ENCODE measurements around the gene MX2.
"Not testable (repeated sequence)": the region's sequence is repeated elsewhere in the genome, so short reads cannot be mapped to it uniquely, and the experiment has no call there.

MX2 gene

GRCh38 chr21:41387824-41388223 lies 26.0 kb downstream of the MX2 start:
- DNase-seq = no peak

GRCh38 chr21:41388259-41388658 lies 26.4 kb downstream of the MX2 start:
- no peak for DNase-seq

GRCh38 chr21:41390043-41390639 lies 28.3 kb downstream of the MX2 start:
- DNase-seq = no peak

GRCh38 chr21:41393876-41394465 lies 32.1 kb downstream of the MX2 start:
- DNase-seq = no peak

DNA sequence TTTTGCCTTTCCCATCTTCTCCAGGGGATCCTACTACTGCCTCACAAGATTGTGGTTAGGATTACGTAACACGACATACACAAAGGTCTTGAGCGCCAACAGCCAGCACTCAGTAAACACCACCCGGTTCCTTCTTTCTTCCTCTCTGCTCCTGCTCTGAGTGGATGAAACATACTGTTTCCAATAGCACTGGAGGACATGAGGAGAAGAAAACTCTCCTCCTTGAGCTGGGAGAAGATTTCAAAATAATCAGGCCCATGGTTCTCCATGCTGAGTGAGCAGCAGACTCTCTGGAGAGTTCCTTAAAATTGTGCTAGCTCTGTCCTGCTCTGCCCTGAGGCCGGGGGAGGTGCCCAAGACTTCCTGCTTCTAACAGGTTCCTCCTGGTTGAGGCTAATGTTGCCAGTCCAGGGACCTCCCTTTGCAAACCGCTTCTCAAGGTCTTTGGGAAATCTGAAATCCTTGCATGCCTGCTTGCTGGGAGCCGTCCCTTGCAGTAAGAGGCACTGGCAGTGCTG lies 34.8 kb downstream of the MX2 start:
- no peak for DNase-seq

DNA sequence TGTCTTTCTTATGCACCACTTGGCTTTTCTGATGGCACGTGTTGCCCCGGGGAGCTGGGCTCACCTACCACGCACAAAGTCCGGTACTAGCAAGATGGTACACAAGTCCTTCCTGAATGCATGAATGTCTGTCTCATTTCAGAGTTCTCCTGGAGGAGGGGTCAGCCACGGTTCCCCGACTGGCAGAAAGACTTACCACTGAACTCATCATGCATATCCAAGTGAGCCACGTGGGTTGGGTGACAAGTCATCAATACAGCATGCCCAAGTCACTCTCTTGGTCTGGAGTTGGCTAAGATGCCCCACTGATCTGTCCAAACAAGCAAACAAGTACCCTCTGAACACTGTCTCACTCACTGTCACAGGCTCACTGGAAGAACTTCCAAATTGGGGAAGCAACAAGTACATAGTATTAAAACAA lies 35.7 kb downstream of the MX2 start:
- no peak for DNase-seq

GRCh38 chr21:41398251-41398650 lies 36.4 kb downstream of the MX2 start:
- no peak for DNase-seq

GRCh38 chr21:41398831-41399230 lies 37.0 kb downstream of the MX2 start:
- no peak for DNase-seq

GRCh38 chr21:41399246-41399800 lies 37.5 kb downstream of the MX2 start:
- no peak for DNase-seq

DNA sequence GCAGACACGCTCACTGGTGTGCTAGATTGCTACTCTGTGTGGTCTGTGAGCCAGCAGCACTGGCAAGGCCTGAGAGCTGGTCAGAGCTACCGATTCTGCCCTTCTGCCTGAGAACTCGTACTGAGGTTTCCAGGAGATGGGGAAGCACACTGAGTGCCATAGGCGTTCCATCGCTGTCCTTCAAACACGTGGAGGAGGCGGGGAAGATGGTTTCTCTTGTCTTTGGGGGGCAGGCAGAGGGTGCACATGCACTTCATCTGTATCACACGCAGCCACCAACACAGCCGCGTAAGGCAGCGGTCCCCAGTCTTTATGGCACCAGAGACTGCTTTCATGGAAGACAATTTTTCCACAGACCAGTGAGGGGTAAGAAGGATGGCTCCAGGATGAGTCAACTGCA lies 40.4 kb downstream of the MX2 start:
- DNase-seq = no peak

DNA sequence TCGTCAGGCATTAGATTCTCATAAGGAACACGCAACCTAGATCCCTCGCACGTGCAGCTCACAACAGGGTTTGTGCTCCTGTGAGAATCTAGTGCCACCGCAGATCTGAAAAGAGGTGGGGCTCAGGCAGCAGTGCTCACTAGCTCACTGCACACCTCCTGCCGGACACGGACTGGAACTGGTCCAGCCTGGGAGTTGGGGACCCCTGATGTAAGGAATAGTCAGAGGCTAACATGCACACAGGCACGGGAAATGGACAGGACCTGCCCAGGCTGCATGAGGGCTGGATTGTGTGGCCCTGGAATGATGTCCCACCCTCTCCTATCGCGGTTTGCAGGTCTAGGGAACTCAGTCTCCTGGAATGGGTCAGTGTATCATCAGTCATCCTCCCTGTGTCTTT lies 41.0 kb downstream of the MX2 start:
- DNase-seq = no peak

GRCh38 chr21:41403331-41403730 lies 41.5 kb downstream of the MX2 start:
- DNase-seq = no peak

DNA sequence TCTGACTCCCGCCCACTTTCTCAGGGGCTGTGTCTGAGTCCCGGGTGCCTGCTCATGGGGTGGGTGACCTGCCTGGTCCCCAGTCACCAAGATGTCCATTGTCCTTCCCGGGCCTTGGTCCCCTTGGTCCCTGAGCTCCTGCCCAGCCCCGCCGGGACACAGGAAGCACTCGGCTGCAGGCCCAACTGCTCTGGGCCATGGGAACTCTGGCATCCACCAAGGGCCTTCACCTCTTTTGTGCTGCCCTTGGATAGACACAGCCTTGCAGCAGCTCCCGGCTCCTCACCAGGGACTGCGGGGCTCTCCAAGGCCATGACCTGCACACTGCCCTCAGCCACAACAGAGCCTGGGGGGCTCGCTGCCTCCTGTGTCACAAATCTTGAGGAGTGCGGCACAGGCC lies 42.1 kb downstream of the MX2 start:
- DNase-seq = no peak

DNA sequence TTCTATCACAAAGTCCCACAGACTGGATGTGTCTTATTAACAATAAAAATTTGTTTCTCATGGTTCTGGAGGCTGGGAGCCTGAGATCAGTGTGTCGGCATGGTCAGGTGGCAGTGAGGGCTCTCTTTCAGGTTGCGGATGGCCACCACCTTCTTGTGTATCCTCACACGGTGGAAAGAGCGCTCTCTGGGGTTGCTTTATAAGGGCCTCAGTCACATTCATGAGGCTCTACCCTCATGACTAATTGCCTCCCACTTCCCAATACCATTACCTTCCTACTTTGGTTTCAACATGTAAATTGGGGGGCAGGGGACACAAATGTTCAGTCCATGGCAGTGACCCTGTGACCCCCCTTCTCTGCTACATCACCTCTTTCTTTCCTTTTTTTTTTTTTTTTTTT lies 43.5 kb downstream of the MX2 start:
- no peak for DNase-seq

DNA sequence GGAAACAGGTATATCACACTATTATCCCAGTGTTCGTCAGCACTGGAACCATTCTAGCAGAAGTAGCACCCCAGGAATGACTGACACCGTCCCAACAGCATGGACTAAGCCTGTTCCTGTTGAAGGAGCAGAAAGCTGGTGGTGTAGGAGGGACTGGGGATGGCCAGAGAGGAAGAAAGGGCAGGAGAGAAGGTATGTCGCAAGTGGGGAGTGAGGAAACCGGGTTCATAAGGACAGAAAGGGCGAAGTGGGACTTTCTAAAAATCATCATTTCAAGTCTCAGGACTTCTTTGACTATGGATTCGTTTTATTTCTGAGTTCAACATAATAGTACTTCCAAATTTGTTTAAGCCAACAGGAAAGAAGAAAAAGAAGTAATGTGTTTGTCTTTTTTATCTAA lies 44.5 kb downstream of the MX2 start:
- no peak for DNase-seq

DNA sequence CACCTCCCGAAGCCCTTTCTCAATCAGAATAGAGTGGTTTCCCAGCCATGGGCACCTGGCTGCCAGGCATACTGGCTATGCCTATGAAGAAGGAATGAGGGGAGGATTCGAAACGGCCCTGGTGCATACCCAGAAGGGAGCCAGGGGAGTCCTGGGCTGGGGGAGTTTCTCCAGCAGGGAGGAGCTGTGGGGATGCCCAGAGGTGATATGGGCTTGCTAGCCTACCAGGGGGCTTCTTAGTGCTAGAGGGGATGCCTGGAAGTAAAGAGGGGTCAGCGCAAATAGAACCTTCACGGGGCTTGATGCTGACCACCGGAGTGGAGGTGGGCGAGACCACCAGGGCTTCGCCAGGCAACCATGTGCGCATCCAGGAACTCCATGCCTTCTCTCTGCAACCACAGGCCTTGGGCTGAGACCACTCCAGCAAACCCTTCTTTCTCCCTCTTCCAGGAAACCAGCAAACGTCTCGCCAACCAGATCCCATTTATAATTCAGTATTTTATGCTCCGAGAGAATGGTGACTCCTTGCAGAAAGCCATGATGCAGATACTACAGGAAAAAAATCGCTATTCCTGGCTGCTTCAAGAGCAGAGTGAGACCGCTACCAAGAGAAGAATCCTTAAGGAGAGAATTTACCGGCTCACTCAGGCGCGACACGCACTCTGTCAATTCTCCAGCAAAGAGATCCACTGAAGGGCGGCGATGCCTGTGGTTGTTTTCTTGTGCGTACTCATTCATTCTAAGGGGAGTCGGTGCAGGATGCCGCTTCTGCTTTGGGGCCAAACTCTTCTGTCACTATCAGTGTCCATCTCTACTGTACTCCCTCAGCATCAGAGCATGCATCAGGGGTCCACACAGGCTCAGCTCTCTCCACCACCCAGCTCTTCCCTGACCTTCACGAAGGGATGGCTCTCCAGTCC lies 46.0 kb downstream of the MX2 start:
- no peak for DNase-seq

GRCh38 chr21:41410361-41410760 lies 48.5 kb downstream of the MX2 start:
- no peak for DNase-seq

- no peak for DNase-seq
These were observed 49.1 kb downstream of the MX2 start for GRCh38 chr21:41410767-41411448.

DNA sequence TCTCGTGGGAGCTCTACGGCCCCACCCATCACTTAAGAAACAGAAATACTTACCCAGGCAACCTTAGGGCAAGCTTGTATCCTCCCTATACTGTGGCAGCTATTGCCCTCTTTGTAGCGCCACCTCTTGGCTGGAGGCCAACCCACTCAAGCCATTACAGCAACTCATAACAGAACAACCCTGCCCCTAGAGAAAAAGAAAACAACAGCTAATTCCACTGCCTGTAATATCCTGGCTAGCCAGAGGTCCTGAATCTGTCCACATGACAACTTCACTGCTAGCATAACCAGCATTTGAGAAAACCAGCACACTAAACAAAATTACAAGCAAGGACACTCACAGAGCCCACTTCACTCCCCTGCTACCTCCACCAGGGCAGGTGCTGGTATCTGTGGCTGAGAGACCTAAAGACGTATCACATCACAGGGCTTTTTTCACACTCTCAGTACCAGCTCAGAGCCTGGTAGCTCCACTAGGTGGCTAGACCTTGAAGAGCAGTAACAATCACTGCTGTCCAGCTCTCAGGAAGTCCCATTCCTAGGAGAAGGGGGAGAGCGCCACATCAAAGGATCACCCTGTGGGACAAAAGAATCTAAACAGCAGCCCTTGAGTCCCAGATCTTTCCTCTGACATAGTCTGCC lies 49.7 kb downstream of the MX2 start:
- DNase-seq = no peak

DNA sequence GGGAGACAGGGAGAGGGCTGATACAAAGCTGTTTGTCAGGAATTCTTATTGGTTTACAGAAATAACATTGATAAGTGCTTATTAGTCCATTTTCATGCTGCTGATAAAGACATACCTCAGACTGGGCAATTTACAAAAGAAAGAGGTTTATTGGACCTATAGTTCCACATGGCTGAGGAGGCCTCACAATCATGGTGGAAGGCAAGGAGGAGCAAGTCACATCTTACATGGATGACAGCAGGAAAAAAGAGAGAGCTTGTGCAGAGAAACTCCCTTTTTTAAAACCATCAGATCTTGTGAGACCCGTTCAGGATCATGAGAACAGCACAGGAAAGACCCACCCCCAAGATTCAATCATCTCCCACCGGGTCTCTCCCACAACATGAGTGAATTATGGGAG lies 55.7 kb downstream of the MX2 start:
- not testable (repeated sequence) for DNase-seq

DNA sequence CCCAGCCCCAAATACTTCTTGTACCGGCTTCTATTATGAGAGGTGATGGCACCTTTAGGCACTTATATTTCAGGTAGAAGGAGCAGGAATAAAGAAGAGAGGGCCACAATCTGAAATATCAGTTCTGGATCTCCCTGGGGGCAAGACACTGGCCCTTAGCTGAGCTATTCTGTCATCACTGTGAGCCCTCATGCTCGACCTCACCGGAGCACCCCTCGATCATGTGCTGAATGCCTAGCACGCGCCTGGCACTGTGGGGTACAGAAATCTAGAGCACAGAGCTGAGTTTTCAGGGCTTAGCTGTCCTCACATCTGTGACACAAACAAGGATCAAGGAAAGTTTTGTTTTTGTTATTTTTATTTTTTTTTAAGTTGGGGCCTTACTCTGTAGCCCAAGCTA lies 56.6 kb downstream of the MX2 start:
- DNase-seq = no peak

- DNase-seq = no peak
These were observed 57.3 kb downstream of the MX2 start for GRCh38 chr21:41418956-41419680.
